Measurements from ENCODE around the gene FBXO48. TPM values are rescaled to one million over a fixed set of nuclear protein-coding genes. Genes with fewer than 3 reads are reported as not detected.

FBXO48 gene
- total and polyA plus RNA-seq, 2 of the 8 experiments (the other 6 are each of a cell fraction or from before 2014, with no cell fraction given), result 1.1 to 1.5 TPM

- no peak for TF ChIP-seq GABPA (IDR thresholded peaks at IDR 0.05; ENCODE audit: borderline replicate concordance, insufficient read depth, low read length)
- no peak for TF ChIP-seq SIX5 (IDR thresholded peaks at IDR 0.05; ENCODE audit: low read depth, low read length)
- no peak for TF ChIP-seq TAF1 (IDR thresholded peaks at IDR 0.05; ENCODE audit: low read depth, low read length)
- no peak for TF ChIP-seq RFX5 (IDR thresholded peaks at IDR 0.05; ENCODE audit: borderline replicate concordance, low read depth, low read length)
- TF ChIP-seq JUN (IDR thresholded peaks at IDR 0.05; ENCODE audit: low read depth, low read length), result no peak
- TF ChIP-seq POLR2A (IDR thresholded peaks at IDR 0.05; ENCODE audit: control extremely low read depth in 1 of 2, low read depth in 2 of 2, low read length in 2 of 2), result no peak
Measured at GRCh38 chr2:68434981-68435380, 32.1 kb downstream of the FBXO48 start (continued).
